Amniotic stem cell (primary cell): Measurements from ENCODE around the gene RPP25.
A peak's percentile ranks its signal among the peaks of the same experiment; 100 is the strongest.
"Not testable (repeated sequence)": the region's sequence is repeated elsewhere in the genome, so short reads cannot be mapped to it uniquely, and the experiment has no call there.

Experiments
- DNase-seq: peaks from one replicate; lab custom pipeline; 2025; lab: John Stamatoyannopoulos, UW

The RPP25 gene

DNA sequence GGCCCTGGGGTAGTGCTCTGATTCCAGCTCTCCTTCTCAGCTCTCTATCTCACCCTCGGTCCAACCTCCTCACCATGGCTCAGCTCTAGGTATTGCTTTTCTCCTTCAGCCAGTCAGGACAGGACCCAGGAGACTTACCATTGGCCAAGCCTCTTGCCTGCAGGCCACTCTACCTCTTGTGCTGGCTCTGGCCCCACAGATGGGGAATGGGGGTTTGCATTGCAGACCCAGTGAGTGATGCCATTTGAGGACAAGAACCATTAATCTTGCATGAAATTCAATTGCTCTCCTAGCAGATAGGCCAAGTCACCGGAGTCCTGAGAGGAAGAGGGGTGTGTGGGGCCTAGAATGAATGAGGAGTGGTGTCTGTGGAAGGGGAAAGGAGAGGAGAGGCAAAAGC lies 6.1 kb upstream of the RPP25 start:
- no peak for DNase-seq

DNA sequence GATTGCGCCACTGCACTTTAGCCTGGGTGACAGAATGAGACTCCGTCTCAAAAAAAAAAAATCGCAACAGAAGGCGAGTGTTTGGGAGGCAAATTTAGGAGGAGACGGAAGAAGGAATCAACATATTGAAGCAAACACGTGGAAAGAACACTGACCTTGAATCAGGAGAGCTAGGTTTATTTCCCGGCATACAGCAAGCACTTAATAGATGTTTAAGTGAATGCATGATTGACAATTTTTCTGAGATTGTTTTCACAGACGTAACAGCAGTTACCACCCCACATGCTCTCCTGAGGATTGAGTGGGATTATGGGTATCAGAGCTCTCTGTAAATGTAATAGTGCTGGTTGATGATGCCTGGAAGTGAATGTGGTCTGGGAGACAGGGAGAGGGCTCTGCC lies 5.6 kb upstream of the RPP25 start:
- DNase-seq, result no peak

DNA sequence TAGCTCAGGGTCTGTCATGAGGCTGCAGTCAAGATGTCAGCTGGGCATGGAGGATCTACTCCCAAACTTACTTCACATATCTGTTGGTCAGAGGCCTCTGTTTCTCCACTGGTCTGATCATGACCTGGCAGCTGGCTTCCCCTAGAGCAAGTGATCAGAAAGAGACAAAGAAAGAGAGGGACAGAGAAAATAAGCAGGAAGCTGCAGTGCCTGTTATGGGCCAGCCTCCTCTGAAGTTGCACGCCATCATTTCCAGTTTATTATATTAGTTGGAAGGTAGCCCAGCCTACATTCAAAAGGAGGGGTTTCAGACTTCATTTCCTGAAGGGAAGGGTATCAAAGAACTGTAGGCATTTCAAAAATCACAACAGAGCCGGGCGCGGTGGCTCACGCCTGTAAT lies 5.0 kb upstream of the RPP25 start:
- DNase-seq, result no peak

DNA sequence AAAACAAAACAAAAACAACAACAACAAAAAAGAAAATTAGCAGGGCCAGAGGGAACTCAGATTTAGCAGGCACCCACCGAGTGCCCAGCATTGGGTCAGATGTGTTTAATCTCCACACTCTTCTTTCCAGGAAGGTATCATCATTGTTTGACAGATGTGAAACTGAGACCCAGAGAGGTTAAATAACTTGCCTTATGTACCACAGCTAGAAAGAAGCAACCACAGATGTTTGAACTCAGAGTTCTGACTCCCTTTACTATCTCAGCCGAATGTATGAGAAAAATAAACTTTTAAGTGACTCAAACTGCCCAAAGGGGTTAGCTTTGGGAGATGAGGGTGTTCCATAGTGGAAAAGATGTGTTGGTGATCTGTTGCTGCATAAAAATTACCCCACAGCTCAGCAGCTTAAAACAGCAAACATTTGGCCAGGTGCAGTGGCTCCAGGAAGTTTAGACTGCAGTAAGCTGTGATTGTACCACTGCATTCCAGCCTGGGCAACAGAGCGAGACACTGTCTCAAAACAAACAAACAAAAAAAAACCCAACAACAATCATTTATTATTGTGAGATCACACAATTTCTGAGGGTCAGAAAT lies 4.5 kb upstream of the RPP25 start:
- DNase-seq, result no peak

DNA sequence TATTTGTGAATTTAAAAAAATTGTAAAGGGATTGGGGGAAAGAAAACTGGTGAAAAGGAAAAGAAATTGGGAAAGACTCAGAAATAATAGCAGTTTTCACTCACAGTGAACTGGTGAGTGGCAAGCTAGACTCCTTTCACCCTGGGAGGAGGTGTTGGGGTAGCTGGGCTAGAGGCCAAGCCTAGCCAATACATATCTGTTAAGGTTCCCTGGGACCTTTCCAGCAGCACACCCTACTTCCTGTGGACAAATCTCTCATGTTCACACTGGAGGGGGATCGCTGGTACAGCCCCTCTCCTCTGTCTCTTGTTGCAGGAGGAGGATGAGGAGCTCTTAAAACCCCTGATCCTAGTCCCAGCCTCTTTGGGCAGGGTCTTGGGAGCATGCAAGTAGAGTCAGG lies 3.7 kb upstream of the RPP25 start:
- DNase-seq, result no peak

DNA sequence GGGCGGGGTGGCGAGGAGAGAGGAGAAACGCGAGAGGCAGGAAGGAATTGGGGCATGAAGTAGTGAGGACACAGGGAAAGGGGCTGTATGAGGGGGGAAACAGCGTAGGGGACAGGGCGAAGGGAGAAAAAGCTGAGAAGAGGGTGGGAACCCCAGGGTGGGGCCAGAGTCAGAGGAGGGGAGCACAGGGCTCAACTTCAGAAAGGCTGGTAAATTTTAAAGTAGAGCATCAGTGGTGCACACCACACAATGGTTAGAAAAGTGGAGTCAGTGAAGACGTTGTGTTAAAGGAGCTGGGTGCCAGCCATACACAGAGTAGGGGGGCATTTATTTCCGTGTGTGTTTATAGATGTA lies 3.0 kb upstream of the RPP25 start:
- DNase-seq, result no peak

DNA sequence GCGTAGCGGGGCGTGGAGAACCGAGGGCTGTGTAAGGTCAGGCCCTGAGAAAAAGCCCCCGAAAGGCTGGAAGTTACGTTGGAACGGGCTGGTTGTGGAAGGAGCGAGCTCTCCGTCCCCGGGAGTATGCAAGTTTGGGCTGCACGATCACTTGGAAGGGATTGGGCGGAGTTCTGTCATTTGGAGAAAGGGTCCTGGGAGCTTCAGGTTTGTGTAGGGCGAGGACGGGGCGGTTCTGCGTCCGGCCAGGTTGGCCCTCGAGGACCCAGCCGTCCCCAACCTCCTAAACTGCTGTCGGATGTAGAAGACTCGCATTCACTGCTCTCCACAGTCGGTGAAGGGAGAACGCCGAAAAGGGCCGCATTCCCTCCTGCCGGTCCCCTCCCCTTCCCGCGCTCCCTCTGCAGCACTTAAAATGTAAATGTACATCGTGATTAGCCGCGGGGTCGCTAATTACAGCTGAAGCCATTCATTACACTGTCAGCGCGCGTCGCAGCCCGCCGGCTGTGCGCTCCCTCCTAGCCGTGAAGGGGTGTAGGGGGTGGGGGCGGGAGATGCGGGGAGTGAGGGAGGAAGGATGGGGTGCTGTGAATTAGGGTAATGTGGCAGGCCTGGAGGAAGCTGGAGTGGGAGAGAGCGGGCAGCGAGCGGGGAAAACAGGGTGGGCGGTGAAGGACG lies 2.5 kb upstream of the RPP25 start:
- no peak for DNase-seq

DNA sequence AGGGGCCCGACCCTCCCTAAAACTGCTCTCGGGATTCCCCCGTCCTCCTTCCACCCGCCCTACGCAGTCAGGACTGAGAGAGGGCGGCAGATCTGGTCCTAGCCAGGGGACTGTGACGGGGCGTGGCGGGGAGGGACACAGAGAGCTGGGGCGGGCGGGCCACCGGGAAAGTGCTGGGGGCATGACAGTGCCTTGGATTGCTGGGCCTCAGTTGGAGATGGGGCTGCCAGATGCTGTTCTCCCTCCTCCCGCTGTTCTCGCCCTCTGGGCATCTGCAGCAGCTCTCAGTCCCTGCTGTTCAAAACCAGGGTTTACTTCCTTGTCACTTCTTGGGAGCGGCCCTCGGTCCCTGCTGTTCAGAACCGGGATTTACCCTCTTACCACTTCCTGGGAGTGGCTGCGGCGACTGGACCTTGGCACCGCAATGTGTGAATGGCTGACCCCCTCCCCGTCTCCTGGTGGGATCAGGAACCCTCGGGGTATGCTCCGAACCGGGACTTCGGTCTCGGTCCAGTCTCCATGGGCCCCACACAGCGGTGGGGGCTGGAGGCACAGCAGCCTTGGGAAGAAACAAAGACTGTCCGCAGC lies 1.8 kb upstream of the RPP25 start:
- DNase-seq, result no peak

DNA sequence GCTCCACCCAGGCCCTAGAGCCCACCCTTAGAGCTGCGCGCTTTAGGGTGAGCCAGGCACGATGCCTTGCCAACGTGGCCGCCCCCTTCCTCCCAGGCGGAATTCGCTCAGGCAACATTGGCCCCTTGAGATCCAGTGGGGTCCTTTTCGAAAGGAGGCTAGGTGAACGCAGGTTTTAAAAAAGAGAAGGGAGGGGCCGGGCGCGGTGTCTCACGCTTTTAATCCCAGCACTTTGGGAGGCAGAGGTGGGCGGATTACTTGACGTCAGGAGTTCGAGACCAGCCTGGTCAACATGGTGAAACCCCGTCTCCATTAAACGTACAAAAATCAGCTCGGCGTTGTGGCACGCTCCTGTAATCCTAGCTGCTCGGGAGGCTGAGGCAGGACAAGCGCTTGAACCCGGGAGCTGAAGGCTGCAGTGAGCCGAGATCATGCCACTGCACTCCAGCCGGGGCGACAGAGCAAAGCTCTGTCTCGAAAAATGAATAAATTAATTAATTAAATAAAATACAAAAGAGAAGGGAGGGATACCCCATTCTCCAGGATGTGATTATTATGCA lies 984 bp upstream of the RPP25 start:
- DNase-seq, result no peak

DNA sequence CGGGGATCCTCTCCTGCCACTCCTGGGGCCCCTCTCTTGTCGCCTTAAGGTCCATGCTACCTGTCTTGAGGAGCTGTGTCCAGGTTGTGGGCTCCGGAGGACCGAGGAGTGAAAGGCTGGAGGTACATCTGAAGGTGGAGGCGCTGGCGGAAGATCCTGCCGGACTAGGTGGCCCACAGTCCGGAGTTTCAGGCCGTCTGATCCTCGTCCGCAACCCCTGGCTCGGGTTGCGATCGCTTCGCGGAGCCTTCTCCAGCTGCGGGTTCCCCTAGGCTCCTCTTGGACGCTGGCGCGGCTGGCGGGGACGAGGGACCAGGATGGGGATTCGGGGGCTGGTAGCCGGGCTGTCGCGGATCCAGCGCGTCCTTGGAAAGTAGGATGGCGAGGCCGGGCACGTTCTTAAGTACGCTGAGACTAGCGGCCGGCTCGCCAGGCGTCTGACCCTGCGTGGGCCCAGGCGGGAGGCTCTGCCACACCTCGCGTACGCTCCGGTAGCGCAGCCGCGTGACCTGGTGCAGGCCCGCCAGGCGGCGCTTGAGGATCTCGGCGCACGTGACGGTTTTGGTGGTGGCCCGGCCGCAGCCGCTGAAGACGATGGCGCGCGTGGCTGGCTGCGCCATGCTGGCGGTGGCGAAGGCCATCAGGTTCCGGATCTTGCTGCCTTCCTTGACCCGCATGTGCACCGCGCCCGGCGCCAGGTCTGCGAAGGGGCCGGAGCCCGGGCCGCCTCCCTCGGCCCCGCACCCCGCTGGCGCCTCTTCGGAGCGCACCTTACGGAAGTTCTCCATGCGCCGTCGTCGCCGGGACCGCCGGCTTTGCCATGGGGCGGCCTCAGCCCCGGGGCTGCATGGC lies 550 bp downstream of the RPP25 start:
- no peak for DNase-seq

DNA sequence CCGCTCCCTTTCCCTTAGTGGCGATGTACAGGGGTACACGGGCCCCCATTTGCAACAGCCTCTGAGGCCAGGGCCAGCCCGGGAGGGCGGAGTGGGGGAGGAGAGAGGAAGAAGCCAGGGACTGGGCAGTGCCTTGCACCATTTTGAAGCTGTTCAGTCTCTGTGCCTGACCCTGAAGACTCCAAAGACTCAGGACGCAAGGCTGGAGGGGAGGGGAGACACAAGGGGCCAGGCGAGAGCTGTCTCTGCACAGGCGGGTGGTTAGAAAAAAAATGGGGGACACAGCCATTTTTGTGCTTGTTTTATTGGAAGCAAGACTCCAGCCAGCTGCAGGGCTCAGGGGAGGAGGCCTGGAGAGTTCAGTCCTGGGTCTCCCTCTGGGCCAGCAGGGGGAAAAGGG lies 1.6 kb downstream of the RPP25 start:
- no peak for DNase-seq

DNA sequence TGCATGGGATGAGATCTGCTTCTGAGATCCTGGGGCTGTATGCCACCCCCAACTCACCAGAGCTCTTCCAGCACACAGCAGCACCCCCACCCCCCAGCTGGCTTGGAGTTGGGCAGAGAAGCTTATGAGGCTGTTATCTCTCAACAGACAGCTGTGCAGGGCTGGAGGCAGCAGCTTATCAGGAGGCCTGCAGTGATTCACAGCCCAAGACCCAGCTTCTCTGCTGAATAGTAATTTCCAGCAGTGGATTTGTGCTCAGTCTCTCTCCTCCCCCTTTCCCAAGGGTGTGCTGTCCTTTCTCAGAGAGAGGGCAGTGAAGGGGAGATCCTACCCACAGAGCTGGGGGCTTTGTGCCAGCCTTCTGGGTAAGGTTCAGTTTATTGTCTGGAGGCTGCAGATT lies 2.1 kb downstream of the RPP25 start:
- DNase-seq, result peak; percentile 10

DNA sequence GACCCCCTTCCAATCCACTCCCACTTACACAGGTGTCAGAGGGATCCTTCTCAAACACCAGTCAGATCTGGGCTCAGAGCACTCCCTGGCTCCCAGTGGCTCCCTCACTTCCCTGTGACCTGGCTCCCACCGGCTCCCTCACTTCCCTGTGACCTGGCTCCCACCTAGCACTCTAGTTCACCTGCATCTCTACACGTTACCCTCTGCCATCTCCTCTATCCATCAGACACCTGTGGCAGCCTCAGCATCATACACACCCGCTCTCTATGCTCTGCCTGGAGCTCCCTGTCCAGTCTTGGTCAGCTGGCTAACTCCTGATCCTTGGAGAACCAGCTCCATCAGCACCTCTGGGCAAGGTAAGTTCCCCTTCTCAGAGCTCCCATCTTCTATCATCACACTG lies 5.6 kb downstream of the RPP25 start:
- DNase-seq, result no peak

DNA sequence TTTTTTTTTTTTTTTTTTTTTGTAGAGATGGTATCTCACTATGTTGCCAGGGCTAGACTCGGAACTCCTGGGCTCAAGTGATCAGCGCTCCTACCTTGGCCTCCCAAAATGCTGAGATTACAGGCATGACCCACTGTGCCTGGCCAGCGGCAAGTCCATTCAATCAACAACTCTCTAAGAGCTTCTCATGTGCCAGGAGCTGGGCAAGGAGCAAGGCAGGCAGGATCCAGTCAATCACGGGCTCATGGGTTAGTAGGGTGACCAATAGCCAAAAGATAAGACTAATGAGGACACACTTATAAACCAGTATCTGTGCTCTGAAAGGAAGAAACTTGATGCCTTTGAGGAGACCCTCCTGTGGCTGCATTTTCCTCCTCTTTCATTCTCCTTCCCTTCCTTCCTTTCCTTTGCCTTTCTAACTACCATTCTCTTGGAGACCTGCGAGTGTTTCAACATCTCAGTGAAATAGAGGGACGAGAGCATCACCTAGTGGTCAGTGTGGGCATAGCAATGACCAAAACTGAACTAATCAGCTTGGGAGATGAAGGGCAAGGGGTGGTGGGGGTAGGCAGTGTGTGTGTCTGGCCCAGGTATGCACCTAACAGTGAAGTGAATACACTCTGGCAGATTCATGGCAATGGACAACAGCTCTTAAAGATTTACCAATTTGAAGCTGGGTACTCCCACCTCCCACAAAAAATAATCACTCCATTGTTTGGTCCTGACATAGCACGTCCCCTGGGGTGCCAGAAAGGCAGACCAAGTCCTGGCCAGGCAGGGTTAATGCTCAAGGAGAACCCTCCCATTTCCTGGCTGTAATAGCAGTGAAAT lies 6.3 kb downstream of the RPP25 start:
- peak; percentile 14 for DNase-seq

DNA sequence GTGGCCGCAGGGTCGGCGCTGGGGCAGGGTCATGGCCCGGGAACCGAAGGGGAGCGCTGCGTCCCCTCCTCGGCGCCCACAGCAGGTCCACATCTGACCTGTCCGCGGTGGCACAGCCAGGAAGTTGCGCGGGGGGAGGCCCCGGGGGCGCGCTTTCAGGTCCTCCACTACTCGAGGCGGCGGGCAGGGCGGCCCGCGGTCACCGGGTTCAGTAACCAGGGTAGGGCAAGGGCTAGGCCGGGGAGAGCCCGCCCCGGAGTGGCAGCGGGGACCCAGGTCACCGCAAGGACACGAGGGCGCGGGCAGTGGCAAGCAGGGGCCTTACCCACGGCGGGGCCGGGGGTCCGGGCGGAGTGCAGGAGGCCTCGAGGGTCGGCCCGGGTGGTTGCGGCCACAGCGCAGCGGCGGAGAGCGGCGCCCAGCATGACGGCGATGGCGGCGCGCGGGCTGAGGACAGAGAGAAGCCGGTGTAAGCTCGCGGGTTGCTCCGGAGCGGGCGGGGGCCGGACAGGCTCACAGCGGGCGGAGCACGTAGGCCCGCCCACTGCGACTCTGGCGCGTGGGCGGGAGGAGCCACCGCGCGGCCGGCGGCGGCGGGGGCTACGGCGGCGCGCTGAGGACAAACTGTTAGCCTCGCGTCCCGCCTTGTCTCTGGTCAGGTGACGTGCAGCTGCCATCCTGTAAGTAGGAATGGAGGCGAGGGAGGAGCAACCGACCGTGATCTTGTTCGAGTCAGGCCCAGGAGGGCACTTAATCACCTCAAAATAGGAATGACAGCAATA lies 18.8 kb downstream of the RPP25 start, which contains the start of gene COX5A:
TSS of gene COX5A (minus strand) at position 484 of the 782 bp plus-strand sequence. CDS start at position 425, 59 bp downstream.
- peak; percentile 94 for DNase-seq

DNA sequence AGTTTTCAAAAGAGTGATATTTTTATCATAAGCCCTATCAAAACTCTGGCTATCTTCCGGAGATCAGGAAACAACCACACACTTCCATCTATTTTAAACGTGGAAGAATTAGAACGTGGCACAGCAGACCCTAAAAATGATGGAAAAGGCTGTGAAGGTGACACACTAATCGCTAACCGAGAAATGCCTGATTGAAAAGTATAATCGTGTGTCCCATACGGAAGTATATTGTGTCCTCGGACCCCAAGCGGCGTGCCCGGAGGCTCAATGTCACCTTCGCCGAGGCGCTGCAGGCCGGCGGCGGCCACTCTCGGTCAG lies 19.3 kb downstream of the RPP25 start:
- DNase-seq, result no peak

DNA sequence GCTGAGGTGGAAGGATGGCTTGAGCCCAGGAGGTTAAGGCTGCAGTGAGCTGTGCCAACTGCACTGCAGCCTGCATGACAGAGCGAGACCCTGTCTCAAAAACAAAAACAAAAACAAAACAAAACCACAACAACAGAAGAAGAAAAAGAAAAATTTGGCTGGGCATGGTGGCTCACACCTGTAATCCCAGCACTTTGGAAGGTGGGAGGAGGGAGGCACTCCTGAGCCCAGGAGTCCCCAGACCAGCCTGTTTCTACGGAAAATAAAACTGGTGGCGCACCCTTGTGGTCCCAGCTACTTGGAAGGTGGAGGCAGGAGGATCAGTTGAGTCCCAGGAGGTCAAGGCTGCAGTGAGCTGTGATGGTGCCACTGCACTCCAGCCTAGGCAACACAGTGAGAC lies 21.4 kb downstream of the RPP25 start:
- not testable (repeated sequence) for DNase-seq

DNA sequence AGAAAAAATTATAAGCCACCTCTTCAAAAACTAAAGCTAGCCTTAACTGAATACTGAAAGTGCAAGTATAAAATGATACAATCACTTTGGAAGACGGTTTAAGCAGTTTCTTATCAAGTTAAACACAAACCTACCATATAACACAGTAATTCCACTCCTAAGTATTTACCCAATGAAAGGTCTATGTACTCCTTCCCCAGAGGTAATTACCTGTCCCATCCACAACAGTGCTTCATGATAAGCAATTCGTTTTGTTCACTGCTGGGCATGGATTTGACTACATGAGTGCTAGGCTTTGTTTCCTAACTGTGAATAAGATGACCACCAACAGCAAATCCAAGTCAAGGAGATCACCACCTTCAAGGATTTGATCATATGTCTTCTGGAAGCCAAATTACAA lies 23.0 kb downstream of the RPP25 start:
- no peak for DNase-seq

DNA sequence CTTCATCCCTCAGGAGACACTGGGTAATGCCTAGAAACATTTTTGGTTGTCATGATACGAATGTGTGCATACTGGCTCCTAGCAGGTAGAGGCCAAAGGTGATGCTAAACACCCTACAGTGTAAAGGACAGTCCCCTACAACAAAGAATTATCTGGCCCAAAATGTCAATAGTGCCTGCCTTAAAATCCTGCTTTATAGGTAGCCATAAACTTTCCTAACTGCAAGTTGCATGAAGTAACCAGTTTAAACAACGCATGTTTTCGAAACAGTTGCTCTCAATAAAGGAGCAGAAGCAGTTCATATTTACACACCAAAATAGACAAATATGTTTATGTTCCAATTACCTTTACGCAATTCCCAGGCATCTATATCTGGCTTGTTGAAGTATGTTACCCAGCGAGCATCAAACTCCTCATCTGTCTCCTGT lies 27.8 kb downstream of the RPP25 start:
- DNase-seq, result no peak

DNA sequence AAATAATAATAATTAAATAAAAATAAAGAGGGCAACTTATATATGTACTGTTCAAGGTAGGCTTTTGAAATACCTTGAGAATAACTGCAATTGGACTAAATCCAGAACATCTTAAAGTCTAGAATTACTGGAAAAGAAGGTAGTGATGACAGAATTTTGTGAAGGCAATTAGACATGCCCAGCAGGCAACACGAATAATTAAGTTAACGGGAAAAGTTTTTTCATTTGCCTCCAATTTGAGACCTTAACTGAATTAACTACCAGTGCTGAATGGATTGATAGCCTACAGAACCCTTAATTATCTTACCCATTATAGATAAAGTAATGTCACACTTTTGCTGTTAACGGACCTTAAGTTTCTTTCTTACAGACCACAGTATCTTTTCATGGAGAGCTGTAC lies 32.0 kb downstream of the RPP25 start:
- DNase-seq, result no peak

DNA sequence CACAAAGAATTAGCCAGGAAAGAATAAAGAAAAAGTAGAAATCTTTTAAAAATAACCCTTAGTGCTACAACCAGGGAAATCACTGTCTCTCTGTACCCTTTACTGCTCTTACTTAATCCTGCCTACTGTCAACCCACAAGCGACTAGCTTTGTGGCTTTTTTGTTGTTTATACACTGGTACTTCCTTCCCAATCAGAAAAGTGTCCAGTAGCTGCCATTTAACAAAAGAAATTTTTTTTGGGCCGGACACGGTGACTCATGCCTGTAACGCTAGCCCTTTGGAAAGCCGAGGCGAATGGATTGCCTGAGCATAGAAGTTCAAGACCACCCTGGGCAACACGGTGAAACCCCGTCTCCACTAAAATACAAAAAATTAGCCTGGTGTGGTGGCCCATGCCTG lies 36.1 kb downstream of the RPP25 start:
- no peak for DNase-seq
